Adrenal gland (tissue), 5 donors: ENCODE results near the gene HELT.

Experiments
- CTCF ChIP-seq, 6 experiments: fragments of 450-650 bp in 4 of 6; fragments of 200-600 bp in 2 of 6; sonication (generic) in 1 of 6; IDR thresholded peaks; 1 replicate in 5 of 6; 2 replicates in 1 of 6; pipeline versions ENCODE4 v1.5.1 to v1.8.0; 2016 to 2021; ENCODE audit warnings: antibody characterized with exemption in 6 of 6, mild to moderate bottlenecking in 2 of 6, moderate library complexity in 1 of 6
- POLR2A ChIP-seq, 2 donors: fragments of 450-650 bp; IDR thresholded peaks; one replicate each; pipeline ENCODE4 v1.6.1; 2017; ENCODE audit warnings: antibody characterized with exemption in 2 of 2, mild to moderate bottlenecking in 2 of 2, moderate library complexity in 1 of 2
- donor health status: DM: no; HTN: no; CAD: no.

GRCh38 chr4:185066179-185066578 is 47.9 kb downstream of the HELT start:
- TF ChIP-seq CTCF (IDR thresholded peaks at IDR 0.05) (no peak), POLR2A (IDR thresholded peaks at IDR 0.05) (no peak)
